HepG2 (cell line): Measurements from ENCODE around the gene SNX18. TPM values are rescaled to one million over a fixed set of nuclear protein-coding genes. Genes with fewer than 3 reads are reported as not detected.

Source experiments
- ASH2L ChIP-seq: fragments of 300-600, 200-600 bp; sonication (generic); IDR thresholded peaks from 2 replicates; pipeline ENCODE4 v1.7.0; 2017; ENCODE audit warnings: low read depth, mild to moderate bottlenecking, moderate library complexity, mixed read lengths, low read length; ENCODE audit not compliant: insufficient read length
- BORCS8-MEF2B ChIP-seq: sonication (generic); formaldehyde crosslinking; IDR thresholded peaks from 2 replicates; pipeline ENCODE4 v1.8.0; 2022; ENCODE audit warnings: mild to moderate bottlenecking, missing genetic modification reagents
- DMAP1 ChIP-seq: IDR thresholded peaks from 2 replicates; pipeline ENCODE4 v1.6.1; 2016
- DNMT3B ChIP-seq: conservative IDR thresholded peaks from 2 replicates; pipeline ENCODE4 v1.6.1; 2016; ENCODE audit warnings: missing biosample characterization, control low read depth
- ESRRA ChIP-seq: sonication (generic); formaldehyde crosslinking; IDR thresholded peaks from 2 replicates; pipeline ENCODE4 v1.5.1; 2020; ENCODE audit warnings: mild to moderate bottlenecking, low read depth, missing genetic modification reagents
- EZH2 ChIP-seq: conservative IDR thresholded peaks from 2 replicates; pipeline ENCODE4 v1.6.1; 2012; ENCODE audit warnings: mild to moderate bottlenecking, low read depth, low read length, moderate library complexity
- FOXK2 ChIP-seq: fragments of 450-650 bp; IDR thresholded peaks from 2 replicates; pipeline ENCODE4 v1.6.1; 2016
- JUN ChIP-seq: sonication (generic); formaldehyde crosslinking; IDR thresholded peaks from 2 replicates; pipeline ENCODE4 v1.4.0; 2020; ENCODE audit warnings: mild to moderate bottlenecking, missing genetic modification reagents
- KDM5A ChIP-seq: fragments of 200-600 bp; sonication (generic); IDR thresholded peaks from 2 replicates; pipeline ENCODE4 v1.7.0; 2018; ENCODE audit warnings: antibody characterized with exemption, mild to moderate bottlenecking, low read length, borderline replicate concordance
- MIXL1 ChIP-seq: IDR thresholded peaks from 2 replicates; pipeline ENCODE4 v1.6.1; 2016
- POLR2G ChIP-seq: fragments of 200-400 bp; formaldehyde crosslinking; IDR thresholded peaks from 2 replicates; pipeline ENCODE4 v1.6.1; 2018; ENCODE audit warnings: mild to moderate bottlenecking, low read depth, low read length, moderate library complexity
- RBFOX2 ChIP-seq: fragments of 200-400 bp; formaldehyde crosslinking; IDR thresholded peaks from 2 replicates; pipeline ENCODE4 v1.6.1; 2017; ENCODE audit warnings: low read depth, mild to moderate bottlenecking, low read length
- RFXAP ChIP-seq: sonication (generic); formaldehyde crosslinking; IDR thresholded peaks from 2 replicates; pipeline ENCODE4 v1.4.0; 2020; ENCODE audit warnings: missing genetic modification reagents, borderline replicate concordance
- SAFB2 ChIP-seq: sonication (generic); formaldehyde crosslinking; IDR thresholded peaks from 2 replicates; pipeline ENCODE4 v1.5.1; 2020; ENCODE audit warnings: missing genetic modification reagents, low read depth, mild to moderate bottlenecking, borderline replicate concordance
- SMAD3 ChIP-seq: sonication (generic); formaldehyde crosslinking; IDR thresholded peaks from 2 replicates; pipeline ENCODE4 v1.4.0; 2020; ENCODE audit warnings: missing genetic modification reagents
- TAF1 ChIP-seq: sonication (generic); formaldehyde crosslinking; IDR thresholded peaks from 2 replicates; pipeline ENCODE4 v1.4.0; 2020; ENCODE audit warnings: missing genetic modification reagents
- TBX2 ChIP-seq: sonication (generic); formaldehyde crosslinking; IDR thresholded peaks from 2 replicates; pipeline ENCODE4 v1.5.0; 2020; ENCODE audit warnings: missing genetic modification reagents, mild to moderate bottlenecking, borderline replicate concordance
- TGIF2 ChIP-seq: IDR thresholded peaks from 2 replicates; pipeline ENCODE4 v1.6.1; 2016; ENCODE audit warnings: control low read depth, missing compliant biosample characterization
- TOE1 ChIP-seq: sonication (generic); formaldehyde crosslinking; IDR thresholded peaks from 2 replicates; pipeline ENCODE4 v1.4.0; 2020; ENCODE audit warnings: mild to moderate bottlenecking, missing genetic modification reagents
- ZFP36L2 ChIP-seq: sonication (generic); formaldehyde crosslinking; IDR thresholded peaks from 2 replicates; pipeline ENCODE4 v1.4.0; 2020; ENCODE audit warnings: missing genetic modification reagents
- ZNF180 ChIP-seq: sonication (generic); formaldehyde crosslinking; IDR thresholded peaks from 2 replicates; pipeline ENCODE4 v1.4.0; 2020; ENCODE audit warnings: low read depth, missing genetic modification reagents, borderline replicate concordance
- ZNF253 ChIP-seq: sonication (generic); formaldehyde crosslinking; IDR thresholded peaks from 2 replicates; pipeline ENCODE4 v1.8.0; 2022; ENCODE audit warnings: mild to moderate bottlenecking, missing genetic modification reagents, borderline replicate concordance
- ZNF484 ChIP-seq: sonication (generic); formaldehyde crosslinking; IDR thresholded peaks from 2 replicates; pipeline ENCODE4 v1.5.1; 2020; ENCODE audit warnings: mild to moderate bottlenecking, low read depth, missing genetic modification reagents, borderline replicate concordance
- ZNF547 ChIP-seq: sonication (generic); formaldehyde crosslinking; IDR thresholded peaks from 2 replicates; pipeline ENCODE4 v1.5.1; 2020; ENCODE audit warnings: mild to moderate bottlenecking, missing genetic modification reagents
- ZNF660 ChIP-seq: sonication (generic); formaldehyde crosslinking; IDR thresholded peaks from 2 replicates; pipeline ENCODE4 v1.5.1; 2020; ENCODE audit warnings: mild to moderate bottlenecking, low read depth, missing genetic modification reagents, borderline replicate concordance
- ZNF768 ChIP-seq: sonication (generic); formaldehyde crosslinking; IDR thresholded peaks from 2 replicates; pipeline ENCODE4 v1.4.0; 2020; ENCODE audit warnings: missing genetic modification reagents
- ZSCAN25 ChIP-seq: sonication (generic); formaldehyde crosslinking; IDR thresholded peaks from 2 replicates; pipeline ENCODE4 v1.8.0; 2022; ENCODE audit warnings: mild to moderate bottlenecking, missing genetic modification reagents
- polyA plus RNA-seq, 8 experiments: library from polyadenylated mRNA; depleted of rRNA in 3 of 8; stranded (reverse) in 7 of 8; unstranded in 1 of 8; fragments of >200 nt; fragmentation: Illumina TruSeq in 4 of 8; extraction: Trizol in 4 of 8; gene quantifications; 2 replicates each; pipeline versions ENCODE4 v1.2.1 to v1.2.3, GENCODE V29; 2011 to 2016; ENCODE audit warnings: low read depth in 4 of 8, missing spikeins in 1 of 8, mixed read lengths in 1 of 8; ENCODE audit not compliant: insufficient read depth in 1 of 8
- total RNA-seq, 5 experiments: library from RNA; depleted of rRNA; stranded (reverse); fragments of >200 nt; fragmentation: Illumina TruSeq; extraction: Trizol; gene quantifications; 2 replicates each; pipeline ENCODE4 v1.2.3, GENCODE V29; 2016; ENCODE audit warnings: low read depth in 1 of 5
- TF ChIP-seq, protein P1 (sequence below): sonication (generic); formaldehyde crosslinking; IDR thresholded peaks from 2 replicates; pipeline ENCODE4 v1.9.0; 2021; ENCODE audit warnings: missing genetic modification reagents, mild to moderate bottlenecking, borderline replicate concordance
- TF ChIP-seq, protein P2 (sequence below): sonication (generic); formaldehyde crosslinking; IDR thresholded peaks from 2 replicates; pipeline ENCODE4 v1.5.0; 2020; ENCODE audit warnings: mild to moderate bottlenecking, missing genetic modification reagents
- TF ChIP-seq, protein P3 (sequence below): sonication (generic); formaldehyde crosslinking; IDR thresholded peaks from 2 replicates; pipeline ENCODE4 v1.5.0; 2020; ENCODE audit warnings: missing genetic modification reagents

Gene SNX18
- total and polyA plus RNA-seq, 2 of the 13 experiments (the other 11 are each of a cell fraction or from before 2014, with no cell fraction given): 2.3 to 6.2 TPM

DNA sequence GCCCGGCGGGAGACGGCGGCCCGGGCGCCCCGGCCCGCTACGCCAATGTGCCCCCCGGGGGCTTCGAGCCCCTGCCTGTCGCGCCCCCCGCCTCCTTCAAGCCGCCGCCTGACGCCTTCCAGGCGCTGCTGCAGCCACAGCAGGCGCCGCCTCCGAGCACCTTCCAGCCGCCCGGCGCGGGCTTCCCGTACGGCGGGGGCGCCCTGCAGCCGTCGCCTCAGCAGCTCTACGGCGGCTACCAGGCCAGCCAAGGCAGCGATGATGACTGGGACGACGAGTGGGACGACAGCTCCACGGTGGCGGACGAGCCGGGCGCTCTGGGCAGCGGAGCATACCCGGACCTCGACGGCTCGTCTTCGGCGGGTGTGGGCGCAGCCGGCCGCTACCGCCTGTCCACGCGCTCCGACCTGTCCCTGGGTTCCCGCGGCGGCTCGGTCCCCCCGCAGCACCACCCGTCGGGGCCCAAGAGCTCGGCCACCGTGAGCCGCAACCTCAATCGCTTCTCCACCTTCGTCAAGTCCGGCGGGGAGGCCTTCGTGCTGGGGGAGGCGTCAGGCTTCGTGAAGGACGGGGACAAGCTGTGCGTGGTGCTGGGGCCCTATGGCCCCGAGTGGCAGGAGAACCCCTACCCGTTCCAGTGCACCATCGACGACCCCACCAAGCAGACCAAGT, 723 bp downstream of the SNX18 start (continued):
- no peak for TF ChIP-seq TBX2
- TF ChIP-seq TGIF2: no peak
- TF ChIP-seq, protein P1, sequence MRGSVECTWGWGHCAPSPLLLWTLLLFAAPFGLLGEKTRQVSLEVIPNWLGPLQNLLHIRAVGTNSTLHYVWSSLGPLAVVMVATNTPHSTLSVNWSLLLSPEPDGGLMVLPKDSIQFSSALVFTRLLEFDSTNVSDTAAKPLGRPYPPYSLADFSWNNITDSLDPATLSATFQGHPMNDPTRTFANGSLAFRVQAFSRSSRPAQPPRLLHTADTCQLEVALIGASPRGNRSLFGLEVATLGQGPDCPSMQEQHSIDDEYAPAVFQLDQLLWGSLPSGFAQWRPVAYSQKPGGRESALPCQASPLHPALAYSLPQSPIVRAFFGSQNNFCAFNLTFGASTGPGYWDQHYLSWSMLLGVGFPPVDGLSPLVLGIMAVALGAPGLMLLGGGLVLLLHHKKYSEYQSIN: no peak
- no peak for TF ChIP-seq ZNF484 (CRISPR knock-in tag)
- TF ChIP-seq TAF1 (CRISPR knock-in tag): 0 out of 2 replicates have a peak, but pooled peaks have one; percentile 21
- no peak for TF ChIP-seq ZNF768 (CRISPR knock-in tag)
- TF ChIP-seq SMAD3 (CRISPR knock-in tag): no peak
- TF ChIP-seq ZNF547: no peak
- TF ChIP-seq, protein P2, sequence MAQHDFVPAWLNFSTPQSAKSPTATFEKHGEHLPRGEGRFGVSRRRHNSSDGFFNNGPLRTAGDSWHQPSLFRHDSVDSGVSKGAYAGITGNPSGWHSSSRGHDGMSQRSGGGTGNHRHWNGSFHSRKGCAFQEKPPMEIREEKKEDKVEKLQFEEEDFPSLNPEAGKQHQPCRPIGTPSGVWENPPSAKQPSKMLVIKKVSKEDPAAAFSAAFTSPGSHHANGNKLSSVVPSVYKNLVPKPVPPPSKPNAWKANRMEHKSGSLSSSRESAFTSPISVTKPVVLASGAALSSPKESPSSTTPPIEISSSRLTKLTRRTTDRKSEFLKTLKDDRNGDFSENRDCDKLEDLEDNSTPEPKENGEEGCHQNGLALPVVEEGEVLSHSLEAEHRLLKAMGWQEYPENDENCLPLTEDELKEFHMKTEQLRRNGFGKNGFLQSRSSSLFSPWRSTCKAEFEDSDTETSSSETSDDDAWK (CRISPR knock-in tag): no peak
- TF ChIP-seq DMAP1: no peak
- TF ChIP-seq EZH2: no peak
- TF ChIP-seq, protein P3, sequence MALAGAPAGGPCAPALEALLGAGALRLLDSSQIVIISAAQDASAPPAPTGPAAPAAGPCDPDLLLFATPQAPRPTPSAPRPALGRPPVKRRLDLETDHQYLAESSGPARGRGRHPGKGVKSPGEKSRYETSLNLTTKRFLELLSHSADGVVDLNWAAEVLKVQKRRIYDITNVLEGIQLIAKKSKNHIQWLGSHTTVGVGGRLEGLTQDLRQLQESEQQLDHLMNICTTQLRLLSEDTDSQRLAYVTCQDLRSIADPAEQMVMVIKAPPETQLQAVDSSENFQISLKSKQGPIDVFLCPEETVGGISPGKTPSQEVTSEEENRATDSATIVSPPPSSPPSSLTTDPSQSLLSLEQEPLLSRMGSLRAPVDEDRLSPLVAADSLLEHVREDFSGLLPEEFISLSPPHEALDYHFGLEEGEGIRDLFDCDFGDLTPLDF (CRISPR knock-in tag): no peak
- no peak for TF ChIP-seq RBFOX2
- TF ChIP-seq KDM5A: no peak
- TF ChIP-seq ZNF253: no peak
- TF ChIP-seq BORCS8-MEF2B (CRISPR knock-in tag): no peak
- no peak for TF ChIP-seq ZNF660 (CRISPR knock-in tag)
- no peak for TF ChIP-seq ZFP36L2 (CRISPR knock-in tag)
- TF ChIP-seq ZSCAN25 (CRISPR knock-in tag): no peak
- no peak for TF ChIP-seq MIXL1 (CRISPR knock-in tag)
- TF ChIP-seq ASH2L: peak; percentile 1
- TF ChIP-seq TOE1 (CRISPR knock-in tag): no peak
- TF ChIP-seq JUN (CRISPR knock-in tag): no peak
- no peak for TF ChIP-seq FOXK2
- no peak for TF ChIP-seq DNMT3B (CRISPR knock-in tag)
- peak; percentile 8 for TF ChIP-seq SAFB2 (CRISPR knock-in tag)
- no peak for TF ChIP-seq RFXAP
- TF ChIP-seq POLR2G: no peak
- no peak for TF ChIP-seq ESRRA (CRISPR knock-in tag)
- TF ChIP-seq ZNF180 (CRISPR knock-in tag): no peak
